ENCODE results near the gene SRGAP2B.
"Not testable (repeated sequence)": the region's sequence is repeated elsewhere in the genome, so short reads cannot be mapped to it uniquely, and the experiment has no call there.

DNA sequence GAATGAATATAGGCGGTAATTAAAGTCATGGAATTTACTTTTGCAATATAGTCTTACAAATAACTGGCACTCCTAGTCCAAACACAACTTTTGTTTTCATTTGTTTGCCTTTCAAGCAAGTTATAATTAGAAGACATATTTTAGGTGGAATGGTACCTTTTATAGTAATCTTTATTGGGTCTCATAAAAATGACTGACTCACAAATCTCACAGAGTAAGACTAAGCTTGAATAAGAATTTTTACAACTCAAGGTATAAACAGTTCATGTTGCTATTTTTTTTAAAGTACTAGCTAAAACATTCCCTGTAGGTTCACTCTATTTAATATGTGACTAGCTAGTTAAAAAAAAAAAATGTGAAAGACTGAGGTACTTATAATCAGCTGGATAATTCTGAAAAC lies 6.6 kb upstream of the SRGAP2B start:
- not testable (repeated sequence) for TF ChIP-seq POLR2AphosphoS5 (IDR thresholded peaks at IDR 0.05; ENCODE audit: borderline replicate concordance, low read depth, low read length); EZH2 (IDR thresholded peaks at IDR 0.05); FOXP2 (optimal IDR thresholded peaks at IDR 0.05; ENCODE audit: control extremely low read depth, extremely low read length, insufficient read depth)

Data from SK-N-MC (cell line).